Parathyroid adenoma (tissue), 2 donors: ENCODE data around the gene AFF1.

Experiments
- H2AFZ ChIP-seq: fragments of 300-600 bp; sonication (generic); one replicate; pipeline ENCODE4 v1.7.0; 2017; ENCODE audit warnings: antibody characterized with exemption, mild to moderate bottlenecking
- H3K27ac ChIP-seq: fragments of 300-600 bp; sonication (generic); one replicate; pipeline ENCODE4 v1.7.0; 2017
- H3K27me3 ChIP-seq: fragments of 300-600 bp; sonication (generic); one replicate; pipeline ENCODE4 v1.7.0; 2017; ENCODE audit warnings: low read length; ENCODE audit not compliant: control insufficient read depth, insufficient read depth
- H3K36me3 ChIP-seq: fragments of 300-600 bp; sonication (generic); one replicate; pipeline ENCODE4 v1.7.0; 2017; ENCODE audit warnings: low read length; ENCODE audit not compliant: control insufficient read depth, insufficient read depth
- H3K4me1 ChIP-seq: fragments of 300-600 bp; sonication (generic); one replicate; pipeline ENCODE4 v1.7.0; 2017; ENCODE audit warnings: control low read depth
- H3K4me2 ChIP-seq: fragments of 300-600 bp; sonication (generic); one replicate; pipeline ENCODE4 v1.7.0; 2017; ENCODE audit warnings: low read length
- H3K4me3 ChIP-seq: fragments of 300-600 bp; sonication (generic); one replicate; pipeline ENCODE4 v1.7.0; 2017; ENCODE audit warnings: low read depth, low read length
- H3K79me2 ChIP-seq: fragments of 300-600 bp; sonication (generic); one replicate; pipeline ENCODE4 v1.7.0; 2017; ENCODE audit warnings: control low read depth
- H3K9ac ChIP-seq: fragments of 300-600 bp; sonication (generic); one replicate; pipeline ENCODE4 v1.7.0; 2017; ENCODE audit warnings: mild to moderate bottlenecking
- H3K9me3 ChIP-seq: fragments of 300-600 bp; sonication (generic); one replicate; pipeline ENCODE4 v1.7.0; 2017; ENCODE audit warnings: low read length; ENCODE audit not compliant: control insufficient read depth
- TF ChIP-seq, protein P1 (sequence below): fragments of 300-600 bp; sonication (generic); IDR thresholded peaks from one replicate; pipeline ENCODE4 v1.7.0; 2017; ENCODE audit warnings: antibody characterized with exemption, mild to moderate bottlenecking
- donor health status: primary hyperparathyroidism.

Gene AFF1

GRCh38 chr4:86968547-86968946 lies 33.7 kb downstream of the AFF1 start:
- Histone ChIP-seq H3K36me3 (no peaks in the 10 kb centered on the region), H3K4me1 (no peaks in the 10 kb centered on the region), H3K79me2 (peaks cover 9% of the 10 kb centered on the region), H3K27ac (no peak overlapping the region), H3K9me3 (no peaks in the 10 kb centered on the region), H3K4me2 (no peak overlapping the region), H2AFZ (no peak overlapping the region), H3K9ac (no peak overlapping the region), H3K27me3 (no peaks in the 10 kb centered on the region), H3K4me3 (no peak overlapping the region)
- TF ChIP-seq, protein P1, sequence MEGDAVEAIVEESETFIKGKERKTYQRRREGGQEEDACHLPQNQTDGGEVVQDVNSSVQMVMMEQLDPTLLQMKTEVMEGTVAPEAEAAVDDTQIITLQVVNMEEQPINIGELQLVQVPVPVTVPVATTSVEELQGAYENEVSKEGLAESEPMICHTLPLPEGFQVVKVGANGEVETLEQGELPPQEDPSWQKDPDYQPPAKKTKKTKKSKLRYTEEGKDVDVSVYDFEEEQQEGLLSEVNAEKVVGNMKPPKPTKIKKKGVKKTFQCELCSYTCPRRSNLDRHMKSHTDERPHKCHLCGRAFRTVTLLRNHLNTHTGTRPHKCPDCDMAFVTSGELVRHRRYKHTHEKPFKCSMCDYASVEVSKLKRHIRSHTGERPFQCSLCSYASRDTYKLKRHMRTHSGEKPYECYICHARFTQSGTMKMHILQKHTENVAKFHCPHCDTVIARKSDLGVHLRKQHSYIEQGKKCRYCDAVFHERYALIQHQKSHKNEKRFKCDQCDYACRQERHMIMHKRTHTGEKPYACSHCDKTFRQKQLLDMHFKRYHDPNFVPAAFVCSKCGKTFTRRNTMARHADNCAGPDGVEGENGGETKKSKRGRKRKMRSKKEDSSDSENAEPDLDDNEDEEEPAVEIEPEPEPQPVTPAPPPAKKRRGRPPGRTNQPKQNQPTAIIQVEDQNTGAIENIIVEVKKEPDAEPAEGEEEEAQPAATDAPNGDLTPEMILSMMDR = no peak

DNA sequence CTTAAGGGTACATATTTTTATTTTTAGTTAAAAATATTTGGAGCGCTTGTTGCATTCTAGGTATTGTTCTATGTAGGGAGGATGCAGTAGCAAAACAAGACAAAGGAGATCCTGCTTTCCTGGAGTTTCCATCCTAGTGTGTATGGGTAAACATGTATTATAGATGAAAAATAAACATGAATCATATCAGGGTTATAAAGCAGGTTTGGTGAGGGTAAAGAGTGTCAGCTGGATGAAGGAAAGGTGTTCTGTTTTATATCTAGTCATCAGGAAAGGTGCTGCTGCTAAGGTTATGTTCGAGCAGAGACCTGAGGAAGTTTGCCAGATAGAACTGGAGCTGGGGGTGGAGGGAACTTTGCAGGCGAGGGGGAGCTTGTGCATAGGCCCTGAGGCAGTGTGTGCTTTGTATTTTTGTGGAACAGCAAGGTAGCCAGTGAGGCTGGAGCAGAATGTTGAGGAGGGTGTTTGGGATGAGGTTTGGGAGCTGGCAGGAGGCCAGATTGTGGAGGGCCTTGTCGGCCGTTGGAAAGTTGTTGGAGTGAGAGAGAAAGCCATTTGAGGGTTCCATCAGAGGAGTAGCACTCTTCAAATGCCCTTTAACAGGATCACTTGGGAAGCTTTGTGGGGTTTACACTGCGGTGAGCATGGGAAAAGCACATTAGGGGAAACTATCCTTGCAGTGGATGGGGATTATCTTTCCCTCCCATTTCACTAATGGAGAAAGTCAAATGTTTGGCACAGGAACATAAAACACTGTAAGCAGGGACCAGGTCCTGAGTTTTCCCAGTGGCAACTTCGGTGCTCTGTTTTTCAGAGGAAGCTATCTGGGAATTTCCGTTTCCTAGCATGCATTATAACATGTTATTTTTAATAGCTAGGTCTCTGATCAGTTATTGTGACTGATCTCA lies 35.9 kb downstream of the AFF1 start:
- no peaks in the 10 kb centered on the region for H3K4me1 ChIP-seq
- peaks cover 8% of the 10 kb centered on the region for H3K79me2 ChIP-seq
- H3K36me3 ChIP-seq = no peaks in the 10 kb centered on the region
- H3K27ac ChIP-seq = no peak overlapping the region
- no peak overlapping the region for H3K9ac ChIP-seq
- TF ChIP-seq, protein P1 = no peak
- no peaks in the 10 kb centered on the region for H3K27me3 ChIP-seq
- no peak overlapping the region for H3K4me3 ChIP-seq
- no peak overlapping the region for H3K4me2 ChIP-seq
- H2AFZ ChIP-seq = no peak overlapping the region
- no peaks in the 10 kb centered on the region for H3K9me3 ChIP-seq

GRCh38 chr4:86971355-86971683 lies 36.5 kb downstream of the AFF1 start:
- TF ChIP-seq, protein P1 = no peak
- Histone ChIP-seq H3K79me2 (peaks cover 7% of the 10 kb centered on the region), H2AFZ (no peak overlapping the region), H3K4me3 (no peak overlapping the region), H3K36me3 (no peaks in the 10 kb centered on the region), H3K27me3 (no peaks in the 10 kb centered on the region), H3K27ac (no peak overlapping the region), H3K9ac (no peak overlapping the region), H3K4me2 (no peak overlapping the region), H3K4me1 (no peaks in the 10 kb centered on the region), H3K9me3 (no peaks in the 10 kb centered on the region)

GRCh38 chr4:86972997-86973396 lies 38.2 kb downstream of the AFF1 start:
- H3K27me3 ChIP-seq = no peaks in the 10 kb centered on the region
- no peak overlapping the region for H3K9ac ChIP-seq
- H3K9me3 ChIP-seq = no peaks in the 10 kb centered on the region
- H3K4me2 ChIP-seq = no peak overlapping the region
- H3K4me1 ChIP-seq = no peaks in the 10 kb centered on the region
- peaks cover 6% of the 10 kb centered on the region for H3K79me2 ChIP-seq
- no peak overlapping the region for H3K27ac ChIP-seq
- TF ChIP-seq, protein P1 = no peak
- H3K4me3 ChIP-seq = no peak overlapping the region
- no peaks in the 10 kb centered on the region for H3K36me3 ChIP-seq
- no peak overlapping the region for H2AFZ ChIP-seq

- H3K4me2 ChIP-seq = no peak overlapping the region
- no peak overlapping the region for H3K4me3 ChIP-seq
- no peaks in the 10 kb centered on the region for H3K27me3 ChIP-seq
- H3K27ac ChIP-seq = no peak overlapping the region
- H3K36me3 ChIP-seq = no peaks in the 10 kb centered on the region
- H3K9ac ChIP-seq = no peak overlapping the region
- H3K9me3 ChIP-seq = no peaks in the 10 kb centered on the region
- H2AFZ ChIP-seq = no peak overlapping the region
- no peaks in the 10 kb centered on the region for H3K4me1 ChIP-seq
- peaks cover 2% of the 10 kb centered on the region for H3K79me2 ChIP-seq
- TF ChIP-seq, protein P1 = no peak
Measured at GRCh38 chr4:86973668-86974067, 38.9 kb downstream of the AFF1 start.
